ENCODE measurements around the gene NANOS3. TPM values are rescaled to one million over a fixed set of nuclear protein-coding genes. Genes with fewer than 3 reads are reported as not detected.

NANOS3 gene
- 0.68 TPM in 1 of 2 replicates, not detected in the other for total RNA-seq

GRCh38 chr19:13876834-13877233, at the start of gene NANOS3:
Gene NANOS3, plus strand, starts transcription at chr19:13877134. Its CDS starts 115 bp downstream, at chr19:13877249.
- no peak for DNase-seq (ENCODE audit: low read depth)
- no peak within 1 kb of the TSS for H3K4me3 ChIP-seq (ENCODE audit: low read depth, low read length)
- no peak for TF ChIP-seq CTCF (IDR thresholded peaks at IDR 0.05; ENCODE audit: insufficient read depth, low read length, poor library complexity, severe bottlenecking)
- H3K27me3 ChIP-seq (ENCODE audit: control insufficient read depth, insufficient read depth, low read length) = no peaks in the 10 kb centered on the region
- no peaks in the 10 kb centered on the region for H3K36me3 ChIP-seq (ENCODE audit: control insufficient read depth, insufficient read depth, low read length)

- peaks cover 2% of the 10 kb centered on the region for H3K36me3 ChIP-seq (ENCODE audit: control insufficient read depth, insufficient read depth, low read length)
- no peak overlapping the region for H3K4me3 ChIP-seq (ENCODE audit: low read depth, low read length)
- no peaks in the 10 kb centered on the region for H3K27me3 ChIP-seq (ENCODE audit: control insufficient read depth, insufficient read depth, low read length)
- no peak for DNase-seq (ENCODE audit: low read depth)
- no peak for TF ChIP-seq CTCF (IDR thresholded peaks at IDR 0.05; ENCODE audit: insufficient read depth, low read length, poor library complexity, severe bottlenecking)
Observed at GRCh38 chr19:13827656-13828055, 49.3 kb upstream of the NANOS3 start.

- DNase-seq (ENCODE audit: low read depth) = no peak
- no peak overlapping the region for H3K4me3 ChIP-seq (ENCODE audit: low read depth, low read length)
- H3K36me3 ChIP-seq (ENCODE audit: control insufficient read depth, insufficient read depth, low read length) = peaks cover 2% of the 10 kb centered on the region
- no peak for TF ChIP-seq CTCF (IDR thresholded peaks at IDR 0.05; ENCODE audit: insufficient read depth, low read length, poor library complexity, severe bottlenecking)
- H3K27me3 ChIP-seq (ENCODE audit: control insufficient read depth, insufficient read depth, low read length) = no peaks in the 10 kb centered on the region
Observed at GRCh38 chr19:13830114-13830740, 46.7 kb upstream of the NANOS3 start.

- DNase-seq (ENCODE audit: low read depth) = no peak
- peaks cover 3% of the 10 kb centered on the region for H3K36me3 ChIP-seq (ENCODE audit: control insufficient read depth, insufficient read depth, low read length)
- H3K27me3 ChIP-seq (ENCODE audit: control insufficient read depth, insufficient read depth, low read length) = no peaks in the 10 kb centered on the region
- no peak for TF ChIP-seq CTCF (IDR thresholded peaks at IDR 0.05; ENCODE audit: insufficient read depth, low read length, poor library complexity, severe bottlenecking)
- H3K4me3 ChIP-seq (ENCODE audit: low read depth, low read length) = no peak overlapping the region
Observed at GRCh38 chr19:13830741-13831536, 46.0 kb upstream of the NANOS3 start.

GRCh38 chr19:13831537-13832467, 45.1 kb upstream of the NANOS3 start:
- H3K4me3 ChIP-seq (ENCODE audit: low read depth, low read length) = no peak overlapping the region
- no peak for DNase-seq (ENCODE audit: low read depth)
- peaks cover 4% of the 10 kb centered on the region for H3K36me3 ChIP-seq (ENCODE audit: control insufficient read depth, insufficient read depth, low read length)
- H3K27me3 ChIP-seq (ENCODE audit: control insufficient read depth, insufficient read depth, low read length) = no peaks in the 10 kb centered on the region
- no peak for TF ChIP-seq CTCF (IDR thresholded peaks at IDR 0.05; ENCODE audit: insufficient read depth, low read length, poor library complexity, severe bottlenecking)
